Lower leg skin (tissue), 3 donors: ENCODE data around the gene AKT1S1.

ENCODE experiments used
- POLR2A ChIP-seq, 2 donors: fragments of 450-650 bp; IDR thresholded peaks; one replicate each; pipeline ENCODE4 v1.6.1; 2016 to 2017; ENCODE audit warnings: antibody characterized with exemption in 2 of 2, mild to moderate bottlenecking in 1 of 2, moderate library complexity in 1 of 2
- TF ChIP-seq, protein P1 (sequence below), 3 donors: fragments of 450-650 bp; IDR thresholded peaks; one replicate each; pipeline ENCODE4 v1.5.1; 2016; ENCODE audit warnings: antibody characterized with exemption in 3 of 3, mild to moderate bottlenecking in 3 of 3, moderate library complexity in 2 of 3

GRCh38 chr19:49889038-49889686 is 12.0 kb upstream of the AKT1S1 start:
- TF ChIP-seq POLR2A (IDR thresholded peaks at IDR 0.05), result no peak
- TF ChIP-seq, protein P1, sequence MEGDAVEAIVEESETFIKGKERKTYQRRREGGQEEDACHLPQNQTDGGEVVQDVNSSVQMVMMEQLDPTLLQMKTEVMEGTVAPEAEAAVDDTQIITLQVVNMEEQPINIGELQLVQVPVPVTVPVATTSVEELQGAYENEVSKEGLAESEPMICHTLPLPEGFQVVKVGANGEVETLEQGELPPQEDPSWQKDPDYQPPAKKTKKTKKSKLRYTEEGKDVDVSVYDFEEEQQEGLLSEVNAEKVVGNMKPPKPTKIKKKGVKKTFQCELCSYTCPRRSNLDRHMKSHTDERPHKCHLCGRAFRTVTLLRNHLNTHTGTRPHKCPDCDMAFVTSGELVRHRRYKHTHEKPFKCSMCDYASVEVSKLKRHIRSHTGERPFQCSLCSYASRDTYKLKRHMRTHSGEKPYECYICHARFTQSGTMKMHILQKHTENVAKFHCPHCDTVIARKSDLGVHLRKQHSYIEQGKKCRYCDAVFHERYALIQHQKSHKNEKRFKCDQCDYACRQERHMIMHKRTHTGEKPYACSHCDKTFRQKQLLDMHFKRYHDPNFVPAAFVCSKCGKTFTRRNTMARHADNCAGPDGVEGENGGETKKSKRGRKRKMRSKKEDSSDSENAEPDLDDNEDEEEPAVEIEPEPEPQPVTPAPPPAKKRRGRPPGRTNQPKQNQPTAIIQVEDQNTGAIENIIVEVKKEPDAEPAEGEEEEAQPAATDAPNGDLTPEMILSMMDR (IDR thresholded peaks at IDR 0.05), result no peak
